HCT116 (cell line): ENCODE measurements around the gene POLE. TPM values are rescaled to one million over a fixed set of nuclear protein-coding genes. Genes with fewer than 3 reads are reported as not detected.

Source experiments
- ATAC-seq: fragments of 200-7000 bp; cut with Tn5 transposase; 2 replicates; pipeline ENCODE4 v1.9.1; 2020; ENCODE audit warnings: mild to moderate bottlenecking, moderate library complexity
- BruUV-seq: library from RNA; stranded (reverse); fragments of 400-500 nt; replicated peaks from 2 replicates; lab custom pipeline; 2021; lab: Mats Ljungman, UMichigan
- CTCF ChIA-PET: fragments of 300-600 bp; sonication (Branson Sonifier 250); formaldehyde crosslinking; loops from one replicate; lab custom pipeline; 2021; ENCODE audit warnings: antibody characterized with exemption; lab: Charles Lee
- POLR2A ChIA-PET: fragments of 300-600, 350-600 bp; sonication (Branson Sonifier 250); formaldehyde crosslinking; loops from one replicate; lab custom pipeline; 2021; ENCODE audit warnings: antibody characterized with exemption; lab: Charles Lee
- RAD21 ChIA-PET, 2 experiments: fragments of 300-600 bp; sonication (Branson Sonifier 250); formaldehyde crosslinking; loops; one replicate each; lab custom pipeline; 2023; ENCODE audit warnings: low total read pairs in 2 of 2; ENCODE audit not compliant: uncharacterized antibody in 2 of 2, unreplicated experiment in 2 of 2, low non-redundant PET in 1 of 2; lab: Charles Lee
- DNase-seq: peaks from one replicate; pipeline ENCODE4 v3.0.0-alpha.2; 2010; ENCODE audit warnings: low read depth, low spot score
- H2AFZ ChIP-seq: fragments of 200-600 bp; shearing (Covaris generic), sonication (generic); 2 replicates; pipeline ENCODE4 v1.6.1; 2017; ENCODE audit warnings: low read depth, mixed run types, mixed read lengths, antibody characterized with exemption, low read length; ENCODE audit not compliant: poor library complexity, severe bottlenecking
- H3K27ac ChIP-seq: 2 replicates; pipeline ENCODE4 v1.5.1; 2012; ENCODE audit warnings: low read depth, low read length
- H3K27me3 ChIP-seq: fragments of 200-600 bp; sonication (generic); 2 replicates; pipeline ENCODE4 v1.6.1; 2016; ENCODE audit warnings: mixed run types, low read length, mixed read lengths; ENCODE audit not compliant: insufficient read depth
- H3K36me3 ChIP-seq, 2 experiments: fragments of 200-500 bp in 1 of 2; fragments of 200-600 bp in 1 of 2; sonication (Bioruptor generic) in 1 of 2; sonication (generic) in 1 of 2; 2 replicates each; pipeline versions ENCODE4 v1.5.1 to v1.6.1; 2014 to 2016; ENCODE audit warnings: low read length in 2 of 2, inconsistent platforms in 1 of 2, mixed read lengths in 1 of 2, mixed run types in 1 of 2; ENCODE audit not compliant: insufficient read depth in 2 of 2, control insufficient read depth in 1 of 2
- H3K4me1 ChIP-seq, 2 experiments: fragments of 200-600 bp in 1 of 2; sonication (generic) in 1 of 2; 2 replicates each; pipeline versions ENCODE4 v1.5.1 to v1.6.1; 2012 to 2017; ENCODE audit warnings: low read length in 2 of 2, inconsistent platforms in 1 of 2, mild to moderate bottlenecking in 1 of 2, mixed read lengths in 1 of 2, mixed run types in 1 of 2, moderate library complexity in 1 of 2; ENCODE audit not compliant: insufficient read depth in 2 of 2, control insufficient read depth in 1 of 2
- H3K4me2 ChIP-seq: fragments of 200-600 bp; sonication (generic); 2 replicates; pipeline ENCODE4 v1.6.1; 2017; ENCODE audit warnings: mixed run types, low read length, mixed read lengths
- H3K4me3 ChIP-seq, 2 experiments: fragments of 200-600 bp in 1 of 2; sonication (generic) in 1 of 2; replicated peaks in 1 of 2; 2 replicates each; pipeline ENCODE4 v1.5.1; 2011 to 2016; ENCODE audit warnings: low read length in 2 of 2, control low read depth in 1 of 2, low read depth in 1 of 2, mild to moderate bottlenecking in 1 of 2, mixed read lengths in 1 of 2, mixed run types in 1 of 2
- H3K79me2 ChIP-seq: fragments of 200-600 bp; sonication (generic); 2 replicates; pipeline ENCODE4 v1.6.1; 2017; ENCODE audit warnings: mild to moderate bottlenecking, mixed run types, low read length, moderate library complexity, mixed read lengths; ENCODE audit not compliant: insufficient read depth
- H3K9ac ChIP-seq: fragments of 200-600 bp; sonication (generic); 2 replicates; pipeline ENCODE4 v1.6.1; 2016; ENCODE audit warnings: low read length, mixed read lengths
- H3K9me2 ChIP-seq: fragments of 200-600 bp; sonication (generic), shearing (Covaris generic); 2 replicates; pipeline ENCODE4 v1.6.1; 2017; ENCODE audit warnings: mixed run types, mild to moderate bottlenecking, moderate library complexity; ENCODE audit not compliant: insufficient read depth
- H3K9me3 ChIP-seq, 2 experiments: fragments of 200-500 bp in 1 of 2; fragments of 200-600 bp in 1 of 2; sonication (Bioruptor generic) in 1 of 2; sonication (generic) in 1 of 2; 2 replicates each; pipeline ENCODE4 v1.6.1; 2014 to 2017; ENCODE audit warnings: low read length in 2 of 2, mixed read lengths in 2 of 2, inconsistent platforms in 1 of 2, low read depth in 1 of 2, mild to moderate bottlenecking in 1 of 2, mixed run types in 1 of 2, moderate library complexity in 1 of 2; ENCODE audit not compliant: control insufficient read depth in 1 of 2, insufficient read depth in 1 of 2
- H4K20me1 ChIP-seq: fragments of 200-600 bp; sonication (generic), shearing (Covaris generic); 2 replicates; pipeline ENCODE4 v1.6.1; 2017; ENCODE audit warnings: mixed run types, mild to moderate bottlenecking, moderate library complexity; ENCODE audit not compliant: insufficient read depth
- ATF3 ChIP-seq: IDR thresholded peaks from 2 replicates; pipeline ENCODE4 v1.6.1; 2012
- CBX3 ChIP-seq: IDR thresholded peaks from 2 replicates; pipeline ENCODE4 v1.6.1; 2012; ENCODE audit warnings: low read depth
- CTCF ChIP-seq, 3 experiments: fragments of 200-600 bp in 1 of 3; sonication (generic) in 1 of 3; IDR thresholded peaks in 2 of 3; conservative IDR thresholded peaks in 1 of 3; 2 replicates each; pipeline ENCODE4 v1.5.1; 2012 to 2017; ENCODE audit warnings: low read depth in 2 of 3, low read length in 2 of 3, antibody characterized with exemption in 1 of 3, borderline replicate concordance in 1 of 3, control low read depth in 1 of 3, mild to moderate bottlenecking in 1 of 3, mixed read lengths in 1 of 3, mixed run types in 1 of 3, moderate library complexity in 1 of 3; ENCODE audit not compliant: insufficient read depth in 1 of 3
- EGR1 ChIP-seq: IDR thresholded peaks from 2 replicates; pipeline ENCODE4 v1.6.1; 2012; ENCODE audit warnings: low read depth
- ELF1 ChIP-seq: IDR thresholded peaks from 2 replicates; pipeline ENCODE4 v1.6.1; 2012; ENCODE audit warnings: low read depth, borderline replicate concordance
- EZH2 ChIP-seq: fragments of 200-600 bp; sonication (generic); IDR thresholded peaks from 2 replicates; pipeline ENCODE4 v1.6.1; 2017; ENCODE audit warnings: antibody characterized with exemption, mixed run types
- POLR2AphosphoS5 ChIP-seq: IDR thresholded peaks from 2 replicates; pipeline ENCODE4 v1.6.1; 2011; ENCODE audit warnings: mild to moderate bottlenecking, low read depth, low read length, moderate library complexity
- REST ChIP-seq: IDR thresholded peaks from 2 replicates; pipeline ENCODE4 v1.6.1; 2012; ENCODE audit warnings: low read depth
- SIN3A ChIP-seq: IDR thresholded peaks from 2 replicates; pipeline ENCODE4 v1.6.1; 2012; ENCODE audit warnings: low read depth
- SP1 ChIP-seq: IDR thresholded peaks from 2 replicates; pipeline ENCODE4 v1.6.1; 2012; ENCODE audit warnings: low read depth
- YY1 ChIP-seq: IDR thresholded peaks from 2 replicates; pipeline ENCODE4 v1.6.1; 2011; ENCODE audit warnings: low read length, low read depth, moderate library complexity, mild to moderate bottlenecking; ENCODE audit not compliant: insufficient replicate concordance; ENCODE audit errors: extremely low read depth
- ZBTB33 ChIP-seq: IDR thresholded peaks from 2 replicates; pipeline ENCODE4 v1.6.1; 2011; ENCODE audit warnings: mild to moderate bottlenecking, low read length, moderate library complexity; ENCODE audit not compliant: insufficient replicate concordance; ENCODE audit errors: extremely low read depth
- intact Hi-C: fragments of 100-400 bp; cut with micrococcal nuclease; formaldehyde crosslinking; loops from 2 replicates; pipeline ENCODE4 v1.10.0; 2022
- total RNA-seq: library from RNA; stranded (reverse); gene quantifications from one replicate; pipeline ENCODE4 v1.2.1, GENCODE V29; 2021; ENCODE audit not compliant: unreplicated experiment

The POLE gene
- total RNA-seq, 1 experiment from 2014 or later = 128 TPM

- TF ChIP-seq REST (no peak), SIN3A (no peak), SP1 (no peak)
Observed at GRCh38 chr12:132665794-132666193, 21.3 kb downstream of the POLE start (continued).

- ATAC-seq = no peak
- TF ChIP-seq ATF3 (no peak), EGR1 (no peak), ELF1 (no peak), YY1 (no peak), CBX3 (no peak), ZBTB33 (no peak), EZH2 (no peak), CTCF (IDR thresholded peaks at IDR 0.05 in 2 of 3, conservative IDR thresholded peaks at IDR 0.05 in 1 of 3; ENCODE audit: borderline replicate concordance in 1 of 3, insufficient read depth in 1 of 3, low read depth in 2 of 3, low read length in 2 of 3) (no peak), POLR2AphosphoS5 (no peak)
- TF ChIP-seq, all 23 proteins: peak for 0
- intact Hi-C loops = no loop called here
- Histone ChIP-seq H3K36me3 (peaks cover 67 to 73% of the 10 kb centered on the region in 2 experiments), H3K79me2 (0 out of 2 replicates have a peak, but pooled peaks cover 3% of the 10 kb centered on the region), H2AFZ (no peak overlapping the region), H3K9me2 (no peaks in the 10 kb centered on the region), H3K9me3 (no peaks in the 10 kb centered on the region), H3K27me3 (no peaks in the 10 kb centered on the region), H3K4me2 (no peak overlapping the region), H3K4me1 (no peaks in the 10 kb centered on the region), H3K4me3 (no peak overlapping the region), H4K20me1 (no peaks in the 10 kb centered on the region), H3K27ac (no peak overlapping the region), H3K9ac (no peak overlapping the region)
- POLR2A ChIA-PET = no interaction called here
- CTCF ChIA-PET = no interaction called here
- DNase-seq = no peak
- BruUV-seq = no TSS peak
- RAD21 ChIA-PET = no interaction called here
Observed at GRCh38 chr12:132665149-132665491, 22.0 kb downstream of the POLE start.
